B cell (primary cell): ENCODE results near the gene NTM. TPM values are rescaled to one million over a fixed set of nuclear protein-coding genes. Genes with fewer than 3 reads are reported as not detected.

Source experiments
- ATAC-seq: fragments of 200-7000 bp; cut with Tn5 transposase; one replicate; pipeline ENCODE4 v1.10.0; 2021; ENCODE audit warnings: low read depth, mild to moderate bottlenecking, moderate number of reproducible peaks, moderate library complexity
- CTCF ChIA-PET: fragments of 350-600 bp; sonication (Branson Sonifier 250); formaldehyde crosslinking; loops from one replicate; lab custom pipeline; 2021; ENCODE audit warnings: antibody characterized with exemption, inconsistent platforms; lab: Charles Lee
- POLR2A ChIA-PET: fragments of 350-600 bp; sonication (Branson Sonifier 250); formaldehyde crosslinking; loops from one replicate; lab custom pipeline; 2021; ENCODE audit warnings: antibody characterized with exemption; lab: Charles Lee
- DNase-seq: peaks from one replicate; pipeline ENCODE4 v3.0.0; 2013
- H2AFZ ChIP-seq: 2 replicates; pipeline ENCODE4 v1.6.1; 2012; ENCODE audit warnings: mild to moderate bottlenecking, low read depth, low read length; ENCODE audit not compliant: insufficient read depth, poor library complexity, severe bottlenecking
- H3K27ac ChIP-seq, 2 donors: 1 replicate in 1 of 2; 2 replicates in 1 of 2; pipeline ENCODE4 v1.5.1; 2012 to 2013; ENCODE audit warnings: low read length in 2 of 2, mild to moderate bottlenecking in 2 of 2, moderate library complexity in 1 of 2
- H3K27me3 ChIP-seq, 4 experiments: fragments of 200-600 bp in 1 of 4; sonication (generic) in 1 of 4; replicated peaks in 1 of 4; 1 replicate in 2 of 4; 2 replicates in 2 of 4; pipeline versions ENCODE4 v1.6.1 to v1.7.0; 2013 to 2016; ENCODE audit warnings: low read length in 3 of 4, mild to moderate bottlenecking in 2 of 4, mixed read lengths in 1 of 4, moderate library complexity in 1 of 4; ENCODE audit not compliant: insufficient read depth in 4 of 4, control insufficient read depth in 3 of 4; ENCODE audit errors: control extremely low read depth in 1 of 4
- H3K36me3 ChIP-seq, 2 experiments: replicated peaks in 1 of 2; 1 replicate in 1 of 2; 2 replicates in 1 of 2; pipeline versions ENCODE4 v1.6.1 to v1.7.1; 2013; ENCODE audit warnings: low read length in 1 of 2; ENCODE audit not compliant: insufficient read depth in 2 of 2, control insufficient read depth in 1 of 2; ENCODE audit errors: control extremely low read depth in 1 of 2, extremely low read depth in 1 of 2
- H3K4me1 ChIP-seq, 2 donors: fragments of 200-600 bp in 1 of 2; sonication (generic) in 1 of 2; 1 replicate in 1 of 2; 2 replicates in 1 of 2; pipeline versions ENCODE4 v1.5.1 to v1.6.1; 2013 to 2017; ENCODE audit warnings: low read length in 2 of 2; ENCODE audit not compliant: control insufficient read depth in 2 of 2, insufficient read depth in 2 of 2
- H3K4me2 ChIP-seq: replicated peaks from 2 replicates; pipeline ENCODE3; 2012; ENCODE audit warnings: mild to moderate bottlenecking, low read depth, low read length; ENCODE audit not compliant: poor library complexity, severe bottlenecking
- H3K4me3 ChIP-seq, 5 experiments: fragments of 200-600 bp in 1 of 5; sonication (generic) in 1 of 5; 1 replicate in 3 of 5; 2 replicates in 2 of 5; pipeline versions ENCODE4 v1.5.1 to v1.7.0; 2011 to 2016; ENCODE audit warnings: low read length in 4 of 5, mild to moderate bottlenecking in 4 of 5, low read depth in 2 of 5, control low read depth in 1 of 5, moderate library complexity in 1 of 5; ENCODE audit not compliant: insufficient read depth in 1 of 5; ENCODE audit errors: control extremely low read depth in 1 of 5, extremely low read depth in 1 of 5
- H3K79me2 ChIP-seq: fragments of 200-600 bp; sonication (generic); one replicate; pipeline ENCODE4 v1.6.0; 2016; ENCODE audit warnings: low read length; ENCODE audit not compliant: control insufficient read depth, insufficient read depth
- H3K9ac ChIP-seq: fragments of 200-600 bp; sonication (generic); 2 replicates; pipeline ENCODE4 v1.6.1; 2017; ENCODE audit warnings: mild to moderate bottlenecking, low read length, moderate library complexity
- H3K9me3 ChIP-seq, 3 donors: one replicate each; pipeline versions ENCODE4 v1.6.1 to v1.7.1; 2013; ENCODE audit warnings: low read length in 2 of 3; ENCODE audit not compliant: control insufficient read depth in 2 of 3, insufficient read depth in 1 of 3; ENCODE audit errors: control extremely low read depth in 1 of 3
- H4K20me1 ChIP-seq: 2 replicates; pipeline ENCODE4 v1.6.0; 2012; ENCODE audit warnings: mild to moderate bottlenecking, low read length; ENCODE audit not compliant: insufficient read depth, control insufficient read depth, poor library complexity, severe bottlenecking
- H3K27ac Mint-ChIP-seq: one replicate; pipeline ENCODE4 v1.8.0; 2021; ENCODE audit warnings: mixed read lengths
- H3K27me3 Mint-ChIP-seq: one replicate; pipeline ENCODE4 v1.8.0; 2021; ENCODE audit warnings: mixed read lengths
- H3K4me1 Mint-ChIP-seq: one replicate; pipeline ENCODE4 v1.8.0; 2021; ENCODE audit warnings: mixed read lengths
- H3K4me3 Mint-ChIP-seq: one replicate; pipeline ENCODE4 v1.8.0; 2021; ENCODE audit warnings: mixed read lengths
- H3K9me3 Mint-ChIP-seq: one replicate; pipeline ENCODE4 v1.8.0; 2022; ENCODE audit warnings: mixed read lengths; ENCODE audit not compliant: insufficient read depth
- CTCF ChIP-seq: fragments of 200-600 bp; IDR thresholded peaks from one replicate; pipeline ENCODE4 v1.8.0; 2022; ENCODE audit warnings: antibody characterized with exemption, mild to moderate bottlenecking
- EZH2 ChIP-seq: IDR thresholded peaks from 2 replicates; pipeline ENCODE4 v1.6.1; 2012; ENCODE audit warnings: borderline replicate concordance, low read depth, mild to moderate bottlenecking, moderate library complexity, low read length; ENCODE audit not compliant: insufficient read depth, poor library complexity, severe bottlenecking
- WGBS: methylation state at CpG from one replicate; pipeline ENCODE4 v1.1.5; 2013; ENCODE audit warnings: missing lambda C conversion rate; ENCODE audit not compliant: insufficient coverage; 5-methylcytosine and 5-hydroxymethylcytosine counted together
- intact Hi-C: fragments of 100-400 bp; cut with micrococcal nuclease; formaldehyde crosslinking; loops from one replicate; pipeline ENCODE4 v1.10.0; 2022
- polyA plus RNA-seq: library from polyadenylated mRNA; depleted of rRNA; stranded (reverse); fragments of >200 nt; gene quantifications from 2 replicates; pipeline ENCODE4 v1.2.3, GENCODE V29; 2012
- total RNA-seq, 2 donors: library from RNA; stranded (reverse); fragments of 120-200 nt in 1 of 2; gene quantifications; 1 replicate in 1 of 2; 2 replicates in 1 of 2; pipeline versions ENCODE4 v1.2.3 to v1.2.4, GENCODE V29; 2013 to 2022

Gene NTM
- total and polyA plus RNA-seq, 2 donors (not counting 1 experiment from before 2014, with no cell fraction given), result not detected

DNA sequence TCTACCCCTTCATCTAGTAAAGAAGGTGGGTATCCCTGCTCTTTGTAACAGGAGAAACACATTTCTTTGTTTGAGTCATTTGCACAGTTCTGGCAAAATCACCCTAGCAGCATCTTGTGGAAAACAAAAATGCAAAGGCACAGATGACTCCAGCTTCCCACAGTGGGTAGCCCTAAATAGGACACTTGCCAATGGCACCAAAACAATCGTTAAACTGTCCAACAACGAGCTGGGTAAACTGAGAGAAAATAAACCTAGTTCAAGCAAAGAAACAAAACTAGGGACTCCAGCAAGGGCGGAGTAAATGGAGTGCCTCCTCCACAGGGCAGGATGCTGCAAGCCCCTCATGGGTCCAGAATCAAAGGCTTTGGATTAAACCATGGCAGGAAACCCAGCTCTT, 239.5 kb downstream of the NTM start:
- Histone ChIP-seq H3K4me2 (no peak overlapping the region), H3K9ac (no peak overlapping the region), H3K79me2 (no peaks in the 10 kb centered on the region), H3K9me3 (peaks cover 0 to 7% (median 0%) of the 10 kb centered on the region in 3 donors), H3K27ac (no peak overlapping the region), H3K27me3 (no peaks in the 10 kb centered on the region), H4K20me1 (no peaks in the 10 kb centered on the region), H3K36me3 (no peaks in the 10 kb centered on the region), H2AFZ (no peak overlapping the region), H3K4me1 (no peaks in the 10 kb centered on the region), H3K4me3 (no peak overlapping the region)
- intact Hi-C loops, result no loop called here
- Mint-ChIP-seq H3K9me3 (no peaks in the 10 kb centered on the region), H3K4me3 (no peak overlapping the region), H3K27me3 (peaks cover 9% of the 10 kb centered on the region), H3K4me1 (no peaks in the 10 kb centered on the region), H3K27ac (no peak overlapping the region)
- DNase-seq, result no peak
- 80% methylated on average over 1 of the region's 3 CpGs for WGBS
- ChIA-PET CTCF (no interaction called here), POLR2A (no interaction called here)
- TF ChIP-seq CTCF (no peak), EZH2 (no peak)
- no peak for ATAC-seq

- no peak for ATAC-seq
- no peak overlapping the region for H3K9ac ChIP-seq
- no peak overlapping the region for H3K4me2 ChIP-seq
- peaks cover 0 to 4% (median 0%) of the 10 kb centered on the region in 3 donors for H3K9me3 ChIP-seq
- Mint-ChIP-seq H3K9me3 (no peaks in the 10 kb centered on the region), H3K27ac (no peak overlapping the region), H3K27me3 (peaks cover 9% of the 10 kb centered on the region), H3K4me3 (no peak overlapping the region), H3K4me1 (no peaks in the 10 kb centered on the region)
- CTCF ChIA-PET, result no interaction called here
- TF ChIP-seq CTCF (no peak), EZH2 (no peak)
- H3K27ac ChIP-seq, result no peak overlapping the region
- H3K4me3 ChIP-seq, result no peak overlapping the region
- WGBS, result no CpG with 5 or more reads among the region's 6 CpGs
- no peaks in the 10 kb centered on the region for H4K20me1 ChIP-seq
- intact Hi-C loops, result no loop called here
- no peak overlapping the region for H2AFZ ChIP-seq
- H3K27me3 ChIP-seq, result no peaks in the 10 kb centered on the region
- no peaks in the 10 kb centered on the region for H3K36me3 ChIP-seq
- no peaks in the 10 kb centered on the region for H3K4me1 ChIP-seq
- H3K79me2 ChIP-seq, result no peaks in the 10 kb centered on the region
- no peak for DNase-seq
- POLR2A ChIA-PET, result no interaction called here
Observed at GRCh38 chr11:131611322-131611721, 240.9 kb downstream of the NTM start.
